SK-N-SH treated with all-trans-retinoic acid at 6 μM for 48 hours (cell line): ENCODE data around the gene HEMK1.

Experiments
- ATAC-seq: fragments of 200-7000 bp; cut with Tn5 transposase; 3 replicates; pipeline ENCODE4 v1.9.1; 2020; ENCODE audit warnings: mild to moderate bottlenecking, moderate library complexity
- ARNTL ChIP-seq: fragments of 450-650 bp; formaldehyde crosslinking; IDR thresholded peaks from 2 replicates; pipeline ENCODE4 v1.5.0; 2020; ENCODE audit warnings: low read depth, mild to moderate bottlenecking, moderate library complexity, borderline replicate concordance
- BACH2 ChIP-seq: fragments of 250-450 bp; sonication (Bioruptor Pico); IDR thresholded peaks from 2 replicates; pipeline ENCODE4 v1.9.0; 2021; ENCODE audit warnings: mild to moderate bottlenecking, borderline replicate concordance
- CSDC2 ChIP-seq: fragments of 250-450 bp; sonication (Bioruptor Pico); IDR thresholded peaks from 2 replicates; pipeline ENCODE4 v1.5.0; 2020; ENCODE audit warnings: mild to moderate bottlenecking, moderate library complexity
- CSRNP3 ChIP-seq: fragments of 250-450 bp; sonication (Bioruptor Pico); IDR thresholded peaks from 2 replicates; pipeline ENCODE4 v1.5.1; 2021; ENCODE audit warnings: mild to moderate bottlenecking, moderate library complexity
- ESRRG ChIP-seq: fragments of 250-450 bp; sonication (Bioruptor Pico); IDR thresholded peaks from 2 replicates; pipeline ENCODE4 v1.6.1; 2021; ENCODE audit warnings: mild to moderate bottlenecking
- GLIS3 ChIP-seq: fragments of 250-450 bp; sonication (Bioruptor Pico); IDR thresholded peaks from 2 replicates; pipeline ENCODE4 v1.5.0; 2020; ENCODE audit warnings: mild to moderate bottlenecking, moderate library complexity
- ISL1 ChIP-seq: fragments of 250-450 bp; sonication (Bioruptor Pico); IDR thresholded peaks from 2 replicates; pipeline ENCODE4 v2.1.2; 2022; ENCODE audit warnings: mild to moderate bottlenecking, moderate library complexity
- OSR1 ChIP-seq: fragments of 250-450 bp; sonication (Bioruptor Pico); IDR thresholded peaks from 2 replicates; pipeline ENCODE4 v1.8.0; 2022; ENCODE audit warnings: moderate library complexity, mild to moderate bottlenecking, inconsistent platforms
- PATZ1 ChIP-seq: fragments of 250-450 bp; sonication (Bioruptor Pico); IDR thresholded peaks from 2 replicates; pipeline ENCODE4 v1.8.0; 2020; ENCODE audit warnings: mild to moderate bottlenecking, moderate library complexity, borderline replicate concordance
- PPARA ChIP-seq: fragments of 250-450 bp; sonication (Bioruptor Pico); IDR thresholded peaks from 2 replicates; pipeline ENCODE4 v1.5.0; 2020; ENCODE audit warnings: mild to moderate bottlenecking, borderline replicate concordance
- SNAI2 ChIP-seq: fragments of 250-450 bp; sonication (Bioruptor Pico); IDR thresholded peaks from 2 replicates; pipeline ENCODE4 v1.5.0; 2020; ENCODE audit warnings: mild to moderate bottlenecking, moderate library complexity
- TCF4 ChIP-seq: fragments of 250-450 bp; sonication (Bioruptor Pico); IDR thresholded peaks from 2 replicates; pipeline ENCODE4 v1.8.0; 2021; ENCODE audit warnings: mild to moderate bottlenecking, moderate library complexity, borderline replicate concordance
- TOX ChIP-seq: fragments of 250-450 bp; sonication (Bioruptor Pico); IDR thresholded peaks from 2 replicates; pipeline ENCODE4 v1.8.0; 2021; ENCODE audit warnings: mild to moderate bottlenecking, moderate library complexity, borderline replicate concordance
- TSHZ2 ChIP-seq: fragments of 250-450 bp; sonication (Bioruptor Pico); IDR thresholded peaks from 2 replicates; pipeline ENCODE4 v1.5.0; 2020; ENCODE audit warnings: mild to moderate bottlenecking, moderate library complexity
- ZC3H10 ChIP-seq: fragments of 250-450 bp; sonication (Bioruptor Pico); IDR thresholded peaks from 2 replicates; pipeline ENCODE4 v1.5.1; 2021; ENCODE audit warnings: mild to moderate bottlenecking, moderate library complexity
- ZFP3 ChIP-seq: fragments of 250-450 bp; sonication (Bioruptor Pico); IDR thresholded peaks from 2 replicates; pipeline ENCODE4 v1.5.0; 2020; ENCODE audit warnings: mild to moderate bottlenecking, moderate library complexity
- ZFP30 ChIP-seq: fragments of 450-650 bp; formaldehyde crosslinking; IDR thresholded peaks from 2 replicates; pipeline ENCODE4 v1.5.0; 2022; ENCODE audit warnings: mild to moderate bottlenecking, moderate library complexity
- ZNF565 ChIP-seq: fragments of 450-650 bp; formaldehyde crosslinking; conservative IDR thresholded peaks from 2 replicates; pipeline ENCODE4 v1.5.0; 2020; ENCODE audit warnings: low read depth, mild to moderate bottlenecking, moderate library complexity
- ZNF70 ChIP-seq: fragments of 450-650 bp; formaldehyde crosslinking; IDR thresholded peaks from 2 replicates; pipeline ENCODE4 v1.5.0; 2020; ENCODE audit warnings: mild to moderate bottlenecking, moderate library complexity
- ZNF8 ChIP-seq: fragments of 450-650 bp; formaldehyde crosslinking; IDR thresholded peaks from 2 replicates; pipeline ENCODE4 v1.5.0; 2020; ENCODE audit warnings: mild to moderate bottlenecking, moderate library complexity
- TF ChIP-seq, protein P1 (sequence below): fragments of 250-450 bp; sonication (Bioruptor Pico); IDR thresholded peaks from 2 replicates; pipeline ENCODE4 v1.5.1; 2020; ENCODE audit warnings: low read depth, mild to moderate bottlenecking, moderate library complexity
- TF ChIP-seq, protein P2 (sequence below): fragments of 250-450 bp; sonication (Bioruptor Pico); IDR thresholded peaks from 2 replicates; pipeline ENCODE4 v1.8.0; 2021; ENCODE audit warnings: low read depth, mild to moderate bottlenecking, moderate library complexity, borderline replicate concordance

Gene HEMK1

DNA sequence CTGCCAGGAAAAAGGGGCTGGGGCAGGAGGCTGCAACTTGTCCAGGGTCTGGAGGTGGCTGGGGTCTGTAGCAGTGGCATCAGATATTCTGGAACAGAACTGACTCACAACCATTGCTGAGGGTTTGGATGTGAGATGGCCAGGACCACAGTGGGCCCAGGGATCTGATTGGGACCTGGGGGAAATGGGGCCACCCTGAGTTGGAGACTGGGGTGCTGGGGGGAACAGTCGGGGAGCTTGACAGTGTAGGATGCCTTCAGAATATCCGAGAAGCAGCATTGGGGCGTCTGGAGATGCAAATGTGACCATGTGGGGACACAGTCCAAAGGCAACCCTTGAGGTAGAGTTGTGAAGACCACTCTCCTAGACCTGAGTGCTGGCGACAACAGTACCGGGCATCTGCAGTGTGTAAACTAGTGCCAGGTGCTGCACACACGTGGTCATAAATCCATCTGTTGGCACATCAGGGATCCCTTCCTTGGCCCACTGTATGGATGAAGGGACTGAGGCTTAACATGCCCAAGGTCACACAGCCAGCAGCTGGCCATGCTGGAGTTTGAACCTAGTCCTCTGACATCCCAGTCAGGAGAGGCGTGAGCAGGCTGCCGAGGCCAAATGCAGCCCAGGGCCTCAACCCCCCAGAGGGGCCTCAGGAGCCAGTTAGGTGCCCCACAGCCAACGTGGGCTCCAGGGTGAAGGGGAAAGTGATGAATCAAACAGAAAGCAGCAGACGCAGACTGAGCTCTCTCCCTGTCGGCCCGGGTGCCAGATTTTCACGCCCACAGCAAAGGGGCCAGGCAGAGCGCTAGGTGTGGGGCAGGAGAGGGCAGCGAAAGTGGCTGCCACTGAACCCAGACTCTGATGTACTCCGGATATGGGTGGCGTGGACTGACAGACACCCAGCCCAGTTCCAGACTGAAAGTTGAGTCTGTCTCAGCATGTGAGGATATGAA is 18.8 kb downstream of the HEMK1 start:
- TF ChIP-seq PATZ1 (CRISPR knock-in tag) (no peak), CSRNP3 (CRISPR knock-in tag) (no peak), ESRRG (no peak), ZNF70 (CRISPR knock-in tag) (no peak), ARNTL (CRISPR knock-in tag) (no peak), TOX (no peak), GLIS3 (CRISPR knock-in tag) (no peak), ZC3H10 (CRISPR knock-in tag) (no peak), TCF4 (CRISPR knock-in tag) (no peak)
- TF ChIP-seq, protein P1, sequence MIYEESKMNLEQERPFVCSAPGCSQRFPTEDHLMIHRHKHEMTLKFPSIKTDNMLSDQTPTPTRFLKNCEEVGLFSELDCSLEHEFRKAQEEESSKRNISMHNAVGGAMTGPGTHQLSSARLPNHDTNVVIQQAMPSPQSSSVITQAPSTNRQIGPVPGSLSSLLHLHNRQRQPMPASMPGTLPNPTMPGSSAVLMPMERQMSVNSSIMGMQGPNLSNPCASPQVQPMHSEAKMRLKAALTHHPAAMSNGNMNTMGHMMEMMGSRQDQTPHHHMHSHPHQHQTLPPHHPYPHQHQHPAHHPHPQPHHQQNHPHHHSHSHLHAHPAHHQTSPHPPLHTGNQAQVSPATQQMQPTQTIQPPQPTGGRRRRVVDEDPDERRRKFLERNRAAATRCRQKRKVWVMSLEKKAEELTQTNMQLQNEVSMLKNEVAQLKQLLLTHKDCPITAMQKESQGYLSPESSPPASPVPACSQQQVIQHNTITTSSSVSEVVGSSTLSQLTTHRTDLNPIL (CRISPR knock-in tag), result no peak
- ATAC-seq, result no peak; the same call in 2 of the 3 replicates

- TF ChIP-seq ZNF8 (CRISPR knock-in tag) (no peak), GLIS3 (CRISPR knock-in tag) (no peak), TSHZ2 (CRISPR knock-in tag) (no peak), ZFP3 (CRISPR knock-in tag) (no peak), SNAI2 (no peak), OSR1 (CRISPR knock-in tag) (no peak), PATZ1 (CRISPR knock-in tag) (no peak), ZFP30 (CRISPR knock-in tag) (no peak), ESRRG (no peak), BACH2 (no peak), PPARA (CRISPR knock-in tag) (no peak), CSRNP3 (CRISPR knock-in tag) (no peak), ZC3H10 (CRISPR knock-in tag) (no peak), ISL1 (CRISPR knock-in tag) (no peak), TCF4 (CRISPR knock-in tag) (no peak), ZNF70 (CRISPR knock-in tag) (no peak), CSDC2 (CRISPR knock-in tag) (no peak), ZNF565 (no peak)
- TF ChIP-seq, protein P2, sequence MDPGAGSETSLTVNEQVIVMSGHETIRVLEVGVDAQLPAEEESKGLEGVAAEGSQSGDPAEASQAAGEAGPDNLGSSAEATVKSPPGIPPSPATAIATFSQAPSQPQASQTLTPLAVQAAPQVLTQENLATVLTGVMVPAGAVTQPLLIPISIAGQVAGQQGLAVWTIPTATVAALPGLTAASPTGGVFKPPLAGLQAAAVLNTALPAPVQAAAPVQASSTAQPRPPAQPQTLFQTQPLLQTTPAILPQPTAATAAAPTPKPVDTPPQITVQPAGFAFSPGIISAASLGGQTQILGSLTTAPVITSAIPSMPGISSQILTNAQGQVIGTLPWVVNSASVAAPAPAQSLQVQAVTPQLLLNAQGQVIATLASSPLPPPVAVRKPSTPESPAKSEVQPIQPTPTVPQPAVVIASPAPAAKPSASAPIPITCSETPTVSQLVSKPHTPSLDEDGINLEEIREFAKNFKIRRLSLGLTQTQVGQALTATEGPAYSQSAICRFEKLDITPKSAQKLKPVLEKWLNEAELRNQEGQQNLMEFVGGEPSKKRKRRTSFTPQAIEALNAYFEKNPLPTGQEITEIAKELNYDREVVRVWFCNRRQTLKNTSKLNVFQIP, result no peak
- TF ChIP-seq, protein P1 (CRISPR knock-in tag), result no peak
- TF ChIP-seq, all 23 proteins: peak for 0
- ATAC-seq, result no peak
Observed at GRCh38 chr3:50588759-50589433, 19.6 kb downstream of the HEMK1 start.
